Chondrocyte (in vitro differentiated cells): ENCODE results near the gene GALR1. TPM values are rescaled to one million over a fixed set of nuclear protein-coding genes. Genes with fewer than 3 reads are reported as not detected.
"Not testable (repeated sequence)": the region's sequence is repeated elsewhere in the genome, so short reads cannot be mapped to it uniquely, and the experiment has no call there.

Source experiments
- DNase-seq: peaks from one replicate; pipeline ENCODE4 v3.0.0; 2021; ENCODE audit warnings: mixed read lengths, low spot score
- H3K27ac Mint-ChIP-seq: one replicate; pipeline ENCODE4 v1.8.0; 2021; ENCODE audit warnings: mild to moderate bottlenecking, moderate library complexity, mixed read lengths; ENCODE audit not compliant: unreplicated experiment
- H3K27me3 Mint-ChIP-seq: 2 replicates; pipeline ENCODE4 v1.8.0; 2021; ENCODE audit warnings: low read depth, mixed read lengths
- H3K36me3 Mint-ChIP-seq: 2 replicates; pipeline ENCODE4 v1.8.0; 2021; ENCODE audit warnings: low read depth, mixed read lengths
- H3K4me1 Mint-ChIP-seq: 2 replicates; pipeline ENCODE4 v1.8.0; 2021; ENCODE audit warnings: low read depth, mild to moderate bottlenecking, mixed read lengths
- H3K4me3 Mint-ChIP-seq: one replicate; pipeline ENCODE4 v1.8.0; 2021; ENCODE audit warnings: mild to moderate bottlenecking, moderate library complexity, mixed read lengths; ENCODE audit not compliant: unreplicated experiment
- H3K9me3 Mint-ChIP-seq: 2 replicates; pipeline ENCODE4 v1.8.0; 2021; ENCODE audit warnings: low read depth, mixed read lengths
- CTCF ChIP-seq: fragments of 200-600 bp; sonication (generic); IDR thresholded peaks from 2 replicates; pipeline ENCODE4 v1.5.0; 2021; ENCODE audit warnings: antibody characterized with exemption, mild to moderate bottlenecking, moderate library complexity
- total RNA-seq: library from RNA; stranded (reverse); gene quantifications from 3 replicates; pipeline ENCODE4 v1.2.1, GENCODE V29; 2021

Gene GALR1
- total RNA-seq, 1 donor from 2014 or later = not detected

DNA sequence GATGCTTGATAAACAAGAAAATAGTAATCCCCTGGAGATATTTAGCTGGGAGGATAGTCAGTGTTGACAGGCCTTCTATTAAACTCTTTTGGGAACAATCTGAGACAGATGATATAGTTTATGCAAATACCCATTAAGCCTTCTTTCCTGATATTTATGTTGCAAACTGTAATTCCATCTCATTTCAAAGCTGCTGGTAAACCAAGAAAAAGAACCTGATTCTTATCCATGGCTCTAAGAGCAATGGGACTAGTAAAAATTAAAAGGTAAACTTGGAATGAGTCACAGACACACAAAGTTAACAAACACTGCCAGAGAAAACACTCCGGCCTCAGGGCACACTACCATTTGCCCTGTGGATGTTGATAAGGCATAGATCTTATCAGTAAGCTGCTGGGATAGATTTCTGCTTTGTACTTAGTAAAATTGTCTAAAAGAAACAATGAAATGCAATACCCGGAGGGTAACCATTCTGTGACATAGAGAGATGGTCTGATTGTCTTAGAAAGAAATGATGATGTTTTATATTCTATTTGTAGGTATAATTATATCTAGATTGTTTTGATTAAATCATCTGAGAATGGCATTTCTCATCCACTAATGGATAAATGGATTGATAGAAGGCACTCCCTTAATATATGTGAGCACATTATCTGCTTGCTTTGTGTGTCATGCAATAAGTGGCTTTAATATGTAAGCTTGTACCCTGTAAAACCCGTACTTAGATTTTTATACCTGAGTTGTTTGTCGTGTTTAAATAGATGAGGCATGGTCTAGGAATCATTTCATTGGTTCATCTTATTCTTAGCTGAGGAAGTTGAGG is 13.2 kb downstream of the GALR1 start:
- Mint-ChIP-seq H3K27ac (no peak overlapping the region), H3K36me3 (no peaks in the 10 kb centered on the region), H3K4me3 (no peak overlapping the region), H3K27me3 (peaks cover 15% of the 10 kb centered on the region), H3K9me3 (peaks cover 18% of the 10 kb centered on the region), H3K4me1 (no peaks in the 10 kb centered on the region)
- DNase-seq = no peak
- no peak for TF ChIP-seq CTCF

DNA sequence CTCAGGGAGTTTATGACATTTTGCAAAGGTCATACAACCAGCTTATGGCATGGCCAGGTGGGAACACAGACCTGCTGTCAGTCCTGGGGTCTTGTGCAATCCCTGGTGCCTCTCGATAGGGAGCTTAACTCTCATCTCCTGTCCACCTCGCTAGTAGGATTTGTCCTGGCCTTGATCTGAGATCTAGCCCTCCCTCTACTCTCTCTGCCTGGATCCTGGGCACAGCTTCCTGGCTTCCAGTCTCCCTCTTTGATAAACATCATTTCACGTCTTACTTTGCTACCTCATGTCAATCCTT is 13.8 kb downstream of the GALR1 start:
- H3K27ac Mint-ChIP-seq = no peak overlapping the region

DNA sequence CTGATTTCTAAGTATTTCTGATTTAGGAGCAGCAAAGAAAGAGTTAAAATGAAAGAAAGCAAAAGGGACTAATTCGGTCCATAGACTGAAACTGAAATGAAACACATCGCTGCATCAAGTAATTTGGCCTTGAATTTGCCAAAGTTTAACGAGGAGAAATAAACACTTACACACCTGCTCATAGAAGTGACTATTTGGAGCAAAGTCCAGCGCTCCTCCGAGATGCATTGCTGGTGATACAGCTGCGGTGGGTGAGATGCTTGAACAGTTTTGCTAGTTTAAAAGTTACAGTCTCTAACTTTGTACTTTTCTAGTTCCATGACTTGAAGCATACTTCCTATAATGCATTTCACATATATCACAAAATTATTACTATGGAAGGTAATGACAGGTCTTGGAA is 18.3 kb downstream of the GALR1 start:
- Mint-ChIP-seq H3K4me1 (no peaks in the 10 kb centered on the region), H3K4me3 (no peak overlapping the region), H3K27me3 (peaks cover 31% of the 10 kb centered on the region), H3K27ac (no peak overlapping the region), H3K9me3 (peaks cover 9% of the 10 kb centered on the region), H3K36me3 (no peaks in the 10 kb centered on the region)
- no peak for TF ChIP-seq CTCF
- DNase-seq = no peak

More for the DNA sequence above, 13.8 kb downstream of the GALR1 start:
- no peak overlapping the region for H3K4me3 Mint-ChIP-seq
- peaks cover 16% of the 10 kb centered on the region for H3K27me3 Mint-ChIP-seq
- no peaks in the 10 kb centered on the region for H3K4me1 Mint-ChIP-seq
- DNase-seq = no peak
- no peak for TF ChIP-seq CTCF
- peaks cover 15% of the 10 kb centered on the region for H3K9me3 Mint-ChIP-seq
- no peaks in the 10 kb centered on the region for H3K36me3 Mint-ChIP-seq

GRCh38 chr18:77268456-77268855 is 18.8 kb downstream of the GALR1 start:
- Mint-ChIP-seq H3K27me3 (peaks cover 31% of the 10 kb centered on the region), H3K36me3 (no peaks in the 10 kb centered on the region), H3K4me1 (no peaks in the 10 kb centered on the region), H3K4me3 (no peak overlapping the region), H3K27ac (no peak overlapping the region), H3K9me3 (peaks cover 9% of the 10 kb centered on the region)
- TF ChIP-seq CTCF = no peak
- DNase-seq = no peak

- H3K4me1 Mint-ChIP-seq = no peaks in the 10 kb centered on the region
- H3K27me3 Mint-ChIP-seq = peaks cover 27% of the 10 kb centered on the region
- H3K36me3 Mint-ChIP-seq = no peaks in the 10 kb centered on the region
- DNase-seq = no peak
- H3K4me3 Mint-ChIP-seq = no peak overlapping the region
- no peaks in the 10 kb centered on the region for H3K9me3 Mint-ChIP-seq
- no peak for TF ChIP-seq CTCF
- no peak overlapping the region for H3K27ac Mint-ChIP-seq
Observed at GRCh38 chr18:77271576-77272481, 22.2 kb downstream of the GALR1 start.

DNA sequence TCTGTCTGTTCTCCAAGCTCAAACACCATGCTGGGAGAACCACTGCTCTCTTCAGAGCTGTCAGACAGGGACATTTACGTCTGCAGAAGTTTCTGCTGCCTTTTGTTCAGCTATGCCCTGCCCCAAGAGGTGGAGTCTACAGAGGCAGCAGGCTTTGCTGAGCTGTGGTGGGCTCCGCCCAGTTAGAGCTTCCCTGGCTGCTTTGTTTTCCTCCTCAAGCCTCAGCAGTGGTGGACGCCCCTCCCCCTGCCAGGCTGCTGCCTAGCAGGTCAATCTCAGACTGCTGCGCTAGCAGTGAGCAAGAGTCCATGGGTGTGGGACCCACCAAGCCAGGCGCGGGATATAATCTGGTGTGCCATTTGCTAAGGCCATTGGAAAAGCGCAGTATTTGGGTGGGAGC is 41.2 kb downstream of the GALR1 start:
- H3K36me3 Mint-ChIP-seq, H3K27ac Mint-ChIP-seq, DNase-seq, H3K4me3 Mint-ChIP-seq, H3K27me3 Mint-ChIP-seq, H3K4me1 Mint-ChIP-seq: not testable (repeated sequence)
- H3K9me3 Mint-ChIP-seq = peaks cover 18% of the 10 kb centered on the region
